SK-N-SH treated with all-trans-retinoic acid at 6 μM for 48 hours (cell line): ENCODE results near the gene COL10A1.

Source experiments
- ARNTL ChIP-seq: fragments of 450-650 bp; formaldehyde crosslinking; IDR thresholded peaks from 2 replicates; pipeline ENCODE4 v1.5.0; 2020; ENCODE audit warnings: low read depth, mild to moderate bottlenecking, moderate library complexity, borderline replicate concordance
- GLIS3 ChIP-seq: fragments of 250-450 bp; sonication (Bioruptor Pico); IDR thresholded peaks from 2 replicates; pipeline ENCODE4 v1.5.0; 2020; ENCODE audit warnings: mild to moderate bottlenecking, moderate library complexity
- ISL1 ChIP-seq: fragments of 250-450 bp; sonication (Bioruptor Pico); IDR thresholded peaks from 2 replicates; pipeline ENCODE4 v2.1.2; 2022; ENCODE audit warnings: mild to moderate bottlenecking, moderate library complexity
- PPARA ChIP-seq: fragments of 250-450 bp; sonication (Bioruptor Pico); IDR thresholded peaks from 2 replicates; pipeline ENCODE4 v1.5.0; 2020; ENCODE audit warnings: mild to moderate bottlenecking, borderline replicate concordance
- ZFP30 ChIP-seq: fragments of 450-650 bp; formaldehyde crosslinking; IDR thresholded peaks from 2 replicates; pipeline ENCODE4 v1.5.0; 2022; ENCODE audit warnings: mild to moderate bottlenecking, moderate library complexity
- TF ChIP-seq, protein P1 (sequence below): fragments of 250-450 bp; sonication (Bioruptor Pico); IDR thresholded peaks from 2 replicates; pipeline ENCODE4 v1.8.0; 2021; ENCODE audit warnings: low read depth, mild to moderate bottlenecking, moderate library complexity, borderline replicate concordance

DNA sequence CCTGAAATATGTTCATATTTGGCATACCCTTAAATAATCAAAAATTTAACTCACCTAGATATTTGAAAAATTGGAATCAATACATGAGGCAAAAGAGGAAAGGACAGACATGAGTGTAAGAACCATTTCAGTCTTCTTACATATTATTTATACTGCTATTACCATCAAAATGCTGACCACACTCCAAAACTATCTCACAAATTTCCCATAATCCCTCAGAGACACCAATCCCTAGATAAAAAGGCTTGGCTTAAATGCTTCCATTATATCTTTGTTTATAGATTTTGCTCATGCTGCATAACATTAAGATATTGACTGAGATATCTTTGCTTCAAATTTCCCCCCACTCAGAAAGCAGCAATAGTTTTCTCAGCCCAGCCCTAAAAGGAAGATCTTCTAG lies 37.0 kb downstream of the COL10A1 start:
- TF ChIP-seq ISL1 (CRISPR knock-in tag) (no peak), PPARA (no peak), GLIS3 (no peak), ARNTL (CRISPR knock-in tag) (no peak), ZFP30 (CRISPR knock-in tag) (no peak)
- TF ChIP-seq, protein P1, sequence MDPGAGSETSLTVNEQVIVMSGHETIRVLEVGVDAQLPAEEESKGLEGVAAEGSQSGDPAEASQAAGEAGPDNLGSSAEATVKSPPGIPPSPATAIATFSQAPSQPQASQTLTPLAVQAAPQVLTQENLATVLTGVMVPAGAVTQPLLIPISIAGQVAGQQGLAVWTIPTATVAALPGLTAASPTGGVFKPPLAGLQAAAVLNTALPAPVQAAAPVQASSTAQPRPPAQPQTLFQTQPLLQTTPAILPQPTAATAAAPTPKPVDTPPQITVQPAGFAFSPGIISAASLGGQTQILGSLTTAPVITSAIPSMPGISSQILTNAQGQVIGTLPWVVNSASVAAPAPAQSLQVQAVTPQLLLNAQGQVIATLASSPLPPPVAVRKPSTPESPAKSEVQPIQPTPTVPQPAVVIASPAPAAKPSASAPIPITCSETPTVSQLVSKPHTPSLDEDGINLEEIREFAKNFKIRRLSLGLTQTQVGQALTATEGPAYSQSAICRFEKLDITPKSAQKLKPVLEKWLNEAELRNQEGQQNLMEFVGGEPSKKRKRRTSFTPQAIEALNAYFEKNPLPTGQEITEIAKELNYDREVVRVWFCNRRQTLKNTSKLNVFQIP = no peak
